Endodermal cell (in vitro differentiated cells): Measurements from ENCODE around the gene POLD2. TPM values are rescaled to one million over a fixed set of nuclear protein-coding genes. Genes with fewer than 3 reads are reported as not detected.
"Not testable (repeated sequence)": the region's sequence is repeated elsewhere in the genome, so short reads cannot be mapped to it uniquely, and the experiment has no call there.

Experiments used
- DNase-seq: peaks from one replicate; pipeline ENCODE4 v3.0.0-alpha.2; 2017
- H3K27ac ChIP-seq: 2 replicates; pipeline ENCODE4 v1.5.1; 2013; ENCODE audit warnings: mild to moderate bottlenecking, low read depth, low read length, moderate library complexity
- H3K27me3 ChIP-seq: 2 replicates; pipeline ENCODE4 v1.6.1; 2013; ENCODE audit warnings: mild to moderate bottlenecking, low read length, moderate library complexity; ENCODE audit not compliant: insufficient read depth, control insufficient read depth, poor library complexity, severe bottlenecking
- H3K36me3 ChIP-seq: 2 replicates; pipeline ENCODE4 v1.7.0; 2013; ENCODE audit warnings: mild to moderate bottlenecking, low read length, moderate library complexity; ENCODE audit not compliant: control insufficient read depth, insufficient read depth
- H3K4me1 ChIP-seq: one replicate; pipeline ENCODE4 v1.7.0; 2013; ENCODE audit warnings: low read length; ENCODE audit not compliant: control insufficient read depth, insufficient read depth
- H3K4me3 ChIP-seq: 2 replicates; pipeline ENCODE4 v1.5.1; 2013; ENCODE audit warnings: mild to moderate bottlenecking, low read length, moderate library complexity
- H3K9ac ChIP-seq: 2 replicates; pipeline ENCODE4 v1.6.1; 2013; ENCODE audit warnings: mild to moderate bottlenecking, low read length, moderate library complexity; ENCODE audit not compliant: poor library complexity, severe bottlenecking; ENCODE audit errors: extremely low read depth
- H3K9me3 ChIP-seq: 2 replicates; pipeline ENCODE4 v1.6.1; 2013; ENCODE audit warnings: mild to moderate bottlenecking, low read length, moderate library complexity; ENCODE audit not compliant: control insufficient read depth
- H3K27ac Mint-ChIP-seq: 2 replicates; pipeline ENCODE4 v1.8.0; 2020; ENCODE audit warnings: mixed read lengths
- H3K27me3 Mint-ChIP-seq: 2 replicates; pipeline ENCODE4 v1.8.0; 2021; ENCODE audit warnings: mild to moderate bottlenecking, mixed read lengths; ENCODE audit not compliant: insufficient read depth
- H3K36me3 Mint-ChIP-seq: 2 replicates; pipeline ENCODE4 v1.8.0; 2020; ENCODE audit warnings: low read depth, mixed read lengths
- H3K4me1 Mint-ChIP-seq: 2 replicates; pipeline ENCODE4 v1.8.0; 2020; ENCODE audit warnings: mixed read lengths
- H3K4me3 Mint-ChIP-seq: 2 replicates; pipeline ENCODE4 v1.8.0; 2020; ENCODE audit warnings: mild to moderate bottlenecking, moderate library complexity, mixed read lengths
- H3K9me3 Mint-ChIP-seq: 2 replicates; pipeline ENCODE4 v1.8.0; 2020; ENCODE audit warnings: mild to moderate bottlenecking, mixed read lengths
- CTCF ChIP-seq: fragments of 200-600 bp; sonication (generic); conservative IDR thresholded peaks from 2 replicates; pipeline ENCODE4 v1.5.0; 2021; ENCODE audit warnings: antibody characterized with exemption, mild to moderate bottlenecking
- WGBS, 2 experiments: methylation state at CpG; one replicate each; pipeline versions ENCODE4 v1.1.5 to v1.1.7; 2013; ENCODE audit warnings: missing lambda C conversion rate in 2 of 2, mixed read lengths in 1 of 2; ENCODE audit not compliant: insufficient coverage in 1 of 2, insufficient read length in 1 of 2; 5-methylcytosine and 5-hydroxymethylcytosine counted together
- total RNA-seq, 2 donors: library from RNA; stranded (reverse); fragmentation: NEBNext Ultra II Directional in 1 of 2; extraction: Animal tissue kit (Norgen Biotek cat#: 25700) in 1 of 2; gene quantifications; 2 replicates in 1 of 2; 3 replicates in 1 of 2; pipeline ENCODE4 v1.2.1, GENCODE V29; 2021

The POLD2 gene
- total RNA-seq, 2 donors from 2014 or later = 127 to 141 TPM

GRCh38 chr7:44128721-44129582 lies 5.6 kb upstream of the POLD2 start:
- H3K27ac ChIP-seq = no peak overlapping the region
- Mint-ChIP-seq H3K4me3 (no peak overlapping the region), H3K9me3 (peaks cover 13% of the 10 kb centered on the region), H3K36me3 (no peaks in the 10 kb centered on the region), H3K27me3 (peaks cover 48% of the 10 kb centered on the region), H3K4me1 (peaks cover 19% of the 10 kb centered on the region), H3K27ac (no peak overlapping the region)
- H3K9me3 ChIP-seq = peaks cover 11% of the 10 kb centered on the region
- no peaks in the 10 kb centered on the region for H3K36me3 ChIP-seq
- H3K4me3 ChIP-seq = no peak overlapping the region
- WGBS, 2 experiments = 82 to 84% methylated on average over 3 to 6 of the region's 6 CpGs
- H3K27me3 ChIP-seq = no peaks in the 10 kb centered on the region
- H3K9ac ChIP-seq = no peak overlapping the region
- peaks cover 11% of the 10 kb centered on the region for H3K4me1 ChIP-seq
- no peak for TF ChIP-seq CTCF
- DNase-seq = no peak

GRCh38 chr7:44127161-44127560 lies 3.8 kb upstream of the POLD2 start:
- peaks cover 14% of the 10 kb centered on the region for H3K4me1 Mint-ChIP-seq
- H3K4me3 Mint-ChIP-seq = no peak overlapping the region
- Histone ChIP-seq H3K27ac (no peak overlapping the region), H3K27me3 (no peaks in the 10 kb centered on the region), H3K36me3 (no peaks in the 10 kb centered on the region), H3K9ac (no peak overlapping the region), H3K4me3 (no peak overlapping the region), H3K4me1 (peaks cover 6% of the 10 kb centered on the region), H3K9me3 (peaks cover 11% of the 10 kb centered on the region)
- H3K27ac Mint-ChIP-seq = no peak overlapping the region
- no peak for DNase-seq
- H3K9me3 Mint-ChIP-seq = peaks cover 13% of the 10 kb centered on the region
- peaks cover 48% of the 10 kb centered on the region for H3K27me3 Mint-ChIP-seq
- TF ChIP-seq CTCF = no peak
- H3K36me3 Mint-ChIP-seq = peaks cover under 1% of the 10 kb centered on the region

- not testable (repeated sequence) for H3K27ac Mint-ChIP-seq, H3K36me3 ChIP-seq, H3K36me3 Mint-ChIP-seq, DNase-seq, H3K9ac ChIP-seq, H3K27me3 ChIP-seq, H3K4me1 Mint-ChIP-seq, H3K4me1 ChIP-seq, H3K27ac ChIP-seq, H3K4me3 Mint-ChIP-seq, H3K4me3 ChIP-seq
- 91% methylated on average over 3 to 4 of the region's 4 CpGs for WGBS, 2 experiments
- H3K27me3 Mint-ChIP-seq = peaks cover 48% of the 10 kb centered on the region
- H3K9me3 ChIP-seq = peaks cover 11% of the 10 kb centered on the region
- H3K9me3 Mint-ChIP-seq = peaks cover 13% of the 10 kb centered on the region
Observed at GRCh38 chr7:44126574-44126973, 3.2 kb upstream of the POLD2 start.
